Islet of Langerhans (tissue), 1 donor: ENCODE data around the gene CD4.

ENCODE experiments used
- FAIRE-seq: peaks from one replicate; lab custom pipeline; 2011; peaks lifted over from hg19 to GRCh38; lab: Jason Lieb, UNC

Gene CD4

GRCh38 chr12:6829536-6830220 lies 40.4 kb downstream of the CD4 start:
- no peak for FAIRE-seq

- FAIRE-seq = no peak
Measured at GRCh38 chr12:6830286-6830890, 41.1 kb downstream of the CD4 start.

- no peak for FAIRE-seq
Measured at GRCh38 chr12:6830999-6831398, 41.7 kb downstream of the CD4 start.

GRCh38 chr12:6831450-6831995 lies 42.2 kb downstream of the CD4 start:
- FAIRE-seq = no peak

- FAIRE-seq = no peak
Measured at GRCh38 chr12:6832125-6832524, 42.8 kb downstream of the CD4 start.

- no peak for FAIRE-seq
Measured at GRCh38 chr12:6833189-6833890, 44.0 kb downstream of the CD4 start.

GRCh38 chr12:6834254-6834653 lies 44.9 kb downstream of the CD4 start:
- no peak for FAIRE-seq

- no peak for FAIRE-seq
Measured at GRCh38 chr12:6834873-6835272, 45.5 kb downstream of the CD4 start.

GRCh38 chr12:6836851-6837250 lies 47.5 kb downstream of the CD4 start:
- no peak for FAIRE-seq

GRCh38 chr12:6837370-6838060 lies 48.2 kb downstream of the CD4 start:
- FAIRE-seq = no peak

- no peak for FAIRE-seq
Measured at GRCh38 chr12:6838854-6839253, 49.5 kb downstream of the CD4 start.

GRCh38 chr12:6839482-6840201 lies 50.3 kb downstream of the CD4 start:
- no peak for FAIRE-seq

- FAIRE-seq = no peak
Measured at GRCh38 chr12:6840330-6840729, 51.0 kb downstream of the CD4 start.

- FAIRE-seq = no peak
Measured at GRCh38 chr12:6840761-6841515, 51.6 kb downstream of the CD4 start, which contains the start of gene GNB3. TSS of gene GNB3 (plus strand) at chr12:6840925. CDS start at chr12:6841288, 363 bp downstream.

- FAIRE-seq = no peak
Measured at GRCh38 chr12:6842075-6842474, 52.7 kb downstream of the CD4 start.

GRCh38 chr12:6843118-6843902 lies 54.0 kb downstream of the CD4 start:
- no peak for FAIRE-seq

- no peak for FAIRE-seq
Measured at GRCh38 chr12:6845395-6845794, 56.1 kb downstream of the CD4 start.

- FAIRE-seq = no peak
Measured at GRCh38 chr12:6846316-6846869, 57.1 kb downstream of the CD4 start.

GRCh38 chr12:6847676-6848075 lies 58.3 kb downstream of the CD4 start:
- no peak for FAIRE-seq

GRCh38 chr12:6849427-6849826 lies 60.1 kb downstream of the CD4 start:
- no peak for FAIRE-seq
